OCI-LY3 (cell line): ENCODE results near the gene MAGI2.

Source experiments
- H2AFZ ChIP-seq: fragments of 200-600, 300-600 bp; shearing (Covaris generic); 2 replicates; pipeline ENCODE4 v1.6.0; 2014; ENCODE audit warnings: antibody characterized with exemption, low read depth, low read length
- H3K27ac ChIP-seq: fragments of 200-600, 300-600 bp; sonication (generic); 2 replicates; pipeline ENCODE4 v1.5.1; 2014; ENCODE audit warnings: mild to moderate bottlenecking, low read length, moderate library complexity, mixed read lengths
- H3K27me3 ChIP-seq: fragments of 200-600, 300-600 bp; sonication (generic); 2 replicates; pipeline ENCODE4 v1.6.1; 2014; ENCODE audit warnings: low read depth, low read length, mixed read lengths
- H3K36me3 ChIP-seq: fragments of 200-600, 300-600 bp; sonication (generic); replicated peaks from 2 replicates; pipeline ENCODE3; 2014; ENCODE audit warnings: low read depth, low read length, mixed read lengths
- H3K4me1 ChIP-seq: fragments of 300-600, 200-600 bp; sonication (generic); 2 replicates; pipeline ENCODE4 v1.6.1; 2014; ENCODE audit warnings: low read length, mixed read lengths
- H3K4me2 ChIP-seq: fragments of 200-600, 300-600 bp; sonication (generic); 2 replicates; pipeline ENCODE4 v1.6.1; 2014; ENCODE audit warnings: low read length, mixed read lengths
- H3K4me3 ChIP-seq: fragments of 300-600, 200-600 bp; sonication (generic); 2 replicates; pipeline ENCODE4 v1.5.1; 2014; ENCODE audit warnings: antibody characterized with exemption, mild to moderate bottlenecking, low read length, moderate library complexity
- H3K79me2 ChIP-seq: fragments of 300-600, 200-600 bp; shearing (Covaris generic); 2 replicates; pipeline ENCODE4 v1.6.1; 2014; ENCODE audit warnings: mild to moderate bottlenecking, low read length, mixed read lengths
- H3K9ac ChIP-seq: fragments of 300-600, 200-600 bp; shearing (Covaris generic); 2 replicates; pipeline ENCODE4 v1.6.0; 2014; ENCODE audit warnings: mild to moderate bottlenecking, low read length, moderate library complexity
- H3K9me3 ChIP-seq: fragments of 200-600, 300-600 bp; shearing (Covaris generic); 2 replicates; pipeline ENCODE4 v1.6.1; 2014; ENCODE audit warnings: low read length, mixed read lengths; ENCODE audit not compliant: insufficient read depth
- H4K20me1 ChIP-seq: fragments of 200-600, 300-600 bp; sonication (generic); 2 replicates; pipeline ENCODE4 v1.6.1; 2016; ENCODE audit warnings: low read length, mixed read lengths; ENCODE audit not compliant: insufficient read depth
- EZH2phosphoT487 ChIP-seq: fragments of 200-600 bp; shearing (Covaris generic); IDR thresholded peaks from 2 replicates; pipeline ENCODE4 v1.6.1; 2018; ENCODE audit warnings: antibody characterized with exemption, mixed run types, low read depth
- TF ChIP-seq, protein P1 (sequence below): fragments of 200-600, 300-600 bp; sonication (generic); IDR thresholded peaks from 2 replicates; pipeline ENCODE4 v1.5.1; 2014; ENCODE audit warnings: antibody characterized with exemption, low read length, low read depth

Gene MAGI2

DNA sequence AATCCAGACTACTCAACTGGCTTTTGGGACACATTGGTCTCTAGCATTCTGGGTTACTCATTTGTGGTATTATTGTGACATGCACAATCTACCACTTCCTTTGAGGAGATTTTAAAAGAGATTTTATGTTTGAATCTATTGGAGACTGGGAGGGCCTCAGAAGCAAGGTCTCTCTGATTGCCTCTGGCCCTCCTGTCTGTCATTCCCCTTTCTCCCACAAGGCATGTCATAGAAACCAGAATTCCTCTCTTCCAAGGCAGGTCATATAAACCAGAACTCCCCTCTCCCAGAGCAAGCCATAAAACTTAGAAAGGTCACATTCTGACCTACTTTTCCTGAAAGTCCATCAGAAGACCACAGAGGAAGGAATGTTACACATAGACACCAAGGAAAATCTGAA lies 877.2 kb downstream of the MAGI2 start:
- Histone ChIP-seq H3K9ac (no peak overlapping the region), H3K4me3 (no peak overlapping the region), H3K9me3 (no peaks in the 10 kb centered on the region), H3K4me2 (no peak overlapping the region), H3K27ac (no peak overlapping the region), H3K27me3 (no peaks in the 10 kb centered on the region), H3K79me2 (no peaks in the 10 kb centered on the region), H2AFZ (no peak overlapping the region), H3K36me3 (no peaks in the 10 kb centered on the region), H4K20me1 (no peaks in the 10 kb centered on the region), H3K4me1 (no peaks in the 10 kb centered on the region)
- TF ChIP-seq, protein P1, sequence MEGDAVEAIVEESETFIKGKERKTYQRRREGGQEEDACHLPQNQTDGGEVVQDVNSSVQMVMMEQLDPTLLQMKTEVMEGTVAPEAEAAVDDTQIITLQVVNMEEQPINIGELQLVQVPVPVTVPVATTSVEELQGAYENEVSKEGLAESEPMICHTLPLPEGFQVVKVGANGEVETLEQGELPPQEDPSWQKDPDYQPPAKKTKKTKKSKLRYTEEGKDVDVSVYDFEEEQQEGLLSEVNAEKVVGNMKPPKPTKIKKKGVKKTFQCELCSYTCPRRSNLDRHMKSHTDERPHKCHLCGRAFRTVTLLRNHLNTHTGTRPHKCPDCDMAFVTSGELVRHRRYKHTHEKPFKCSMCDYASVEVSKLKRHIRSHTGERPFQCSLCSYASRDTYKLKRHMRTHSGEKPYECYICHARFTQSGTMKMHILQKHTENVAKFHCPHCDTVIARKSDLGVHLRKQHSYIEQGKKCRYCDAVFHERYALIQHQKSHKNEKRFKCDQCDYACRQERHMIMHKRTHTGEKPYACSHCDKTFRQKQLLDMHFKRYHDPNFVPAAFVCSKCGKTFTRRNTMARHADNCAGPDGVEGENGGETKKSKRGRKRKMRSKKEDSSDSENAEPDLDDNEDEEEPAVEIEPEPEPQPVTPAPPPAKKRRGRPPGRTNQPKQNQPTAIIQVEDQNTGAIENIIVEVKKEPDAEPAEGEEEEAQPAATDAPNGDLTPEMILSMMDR = no peak

DNA sequence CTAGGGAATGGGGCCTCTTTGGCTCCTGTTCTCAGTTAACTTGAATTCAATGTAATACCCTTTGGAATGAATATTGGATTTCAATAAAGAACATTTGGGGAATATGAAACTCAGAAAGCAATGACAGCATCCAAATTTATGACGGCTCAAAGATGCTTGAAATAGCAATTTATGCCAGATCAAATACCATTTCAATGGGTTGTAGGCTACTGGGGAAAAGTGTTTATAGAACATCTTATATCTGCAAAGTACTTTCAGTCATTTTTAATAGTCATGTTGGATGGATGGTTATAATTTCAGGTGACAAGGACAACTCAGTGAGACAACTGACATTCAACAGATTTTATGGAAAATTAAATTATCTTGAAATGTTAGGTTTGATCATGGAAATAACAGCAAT lies 882.2 kb downstream of the MAGI2 start:
- Histone ChIP-seq H2AFZ (no peak overlapping the region), H3K27me3 (no peaks in the 10 kb centered on the region), H3K9me3 (no peaks in the 10 kb centered on the region), H3K79me2 (no peaks in the 10 kb centered on the region), H3K36me3 (no peaks in the 10 kb centered on the region), H3K4me2 (no peak overlapping the region), H3K9ac (no peak overlapping the region), H3K4me1 (no peaks in the 10 kb centered on the region), H4K20me1 (no peaks in the 10 kb centered on the region), H3K27ac (no peak overlapping the region), H3K4me3 (no peak overlapping the region)
- no peak for TF ChIP-seq EZH2phosphoT487
- TF ChIP-seq, protein P1 = no peak

DNA sequence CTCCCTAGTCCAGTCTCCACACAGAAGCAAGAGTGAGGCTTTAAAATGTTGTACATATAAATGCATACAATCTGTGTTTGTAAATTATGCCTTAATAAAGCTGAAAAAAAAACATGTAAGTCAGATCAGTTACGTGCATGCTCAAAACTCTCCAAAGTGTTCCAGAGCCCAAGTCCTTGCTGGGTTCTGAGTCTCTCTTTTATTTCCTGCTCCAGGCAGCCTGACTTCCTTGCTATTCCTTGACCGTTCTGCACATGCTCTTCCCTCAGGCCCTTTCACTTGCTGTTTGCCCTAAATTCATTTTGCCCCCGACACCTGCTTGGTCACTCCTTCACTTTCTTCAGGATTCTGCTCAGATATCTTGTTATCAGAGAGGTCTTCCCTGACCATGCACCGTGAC lies 884.8 kb downstream of the MAGI2 start:
- H3K4me2 ChIP-seq = no peak overlapping the region
- no peaks in the 10 kb centered on the region for H3K27me3 ChIP-seq
- H2AFZ ChIP-seq = no peak overlapping the region
- H3K36me3 ChIP-seq = no peaks in the 10 kb centered on the region
- no peaks in the 10 kb centered on the region for H3K9me3 ChIP-seq
- H3K27ac ChIP-seq = no peak overlapping the region
- no peak overlapping the region for H3K9ac ChIP-seq
- H3K79me2 ChIP-seq = no peaks in the 10 kb centered on the region
- no peak for TF ChIP-seq EZH2phosphoT487
- TF ChIP-seq, protein P1 = no peak
- no peaks in the 10 kb centered on the region for H3K4me1 ChIP-seq
- H3K4me3 ChIP-seq = no peak overlapping the region
- no peaks in the 10 kb centered on the region for H4K20me1 ChIP-seq

DNA sequence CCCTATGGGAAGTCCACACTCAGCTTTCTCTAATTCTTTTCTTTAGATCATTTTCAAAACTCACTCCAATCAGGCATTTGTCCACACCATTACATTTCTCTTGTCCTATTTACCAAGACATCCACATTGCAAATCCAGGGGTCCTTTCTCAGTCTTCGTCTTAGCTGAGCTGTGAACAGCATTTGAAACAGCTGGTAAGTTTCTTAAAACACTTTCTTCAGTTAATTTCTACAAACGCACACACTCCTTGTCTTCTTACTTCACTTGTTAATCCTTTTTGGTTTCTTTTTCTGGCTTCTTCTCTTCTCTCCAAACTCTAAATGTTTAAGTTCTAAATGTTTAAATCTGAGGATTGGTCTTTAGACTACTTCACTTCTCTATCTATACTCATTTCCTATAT lies 885.6 kb downstream of the MAGI2 start:
- no peak overlapping the region for H3K9ac ChIP-seq
- H3K36me3 ChIP-seq = no peaks in the 10 kb centered on the region
- no peaks in the 10 kb centered on the region for H3K4me1 ChIP-seq
- no peak overlapping the region for H3K4me2 ChIP-seq
- no peaks in the 10 kb centered on the region for H4K20me1 ChIP-seq
- H3K27me3 ChIP-seq = no peaks in the 10 kb centered on the region
- H3K79me2 ChIP-seq = no peaks in the 10 kb centered on the region
- H2AFZ ChIP-seq = no peak overlapping the region
- no peak overlapping the region for H3K4me3 ChIP-seq
- H3K27ac ChIP-seq = no peak overlapping the region
- TF ChIP-seq, protein P1 = no peak
- TF ChIP-seq EZH2phosphoT487 = no peak
- no peaks in the 10 kb centered on the region for H3K9me3 ChIP-seq
